ENCODE measurements around the gene SOBP.

Gene SOBP

DNA sequence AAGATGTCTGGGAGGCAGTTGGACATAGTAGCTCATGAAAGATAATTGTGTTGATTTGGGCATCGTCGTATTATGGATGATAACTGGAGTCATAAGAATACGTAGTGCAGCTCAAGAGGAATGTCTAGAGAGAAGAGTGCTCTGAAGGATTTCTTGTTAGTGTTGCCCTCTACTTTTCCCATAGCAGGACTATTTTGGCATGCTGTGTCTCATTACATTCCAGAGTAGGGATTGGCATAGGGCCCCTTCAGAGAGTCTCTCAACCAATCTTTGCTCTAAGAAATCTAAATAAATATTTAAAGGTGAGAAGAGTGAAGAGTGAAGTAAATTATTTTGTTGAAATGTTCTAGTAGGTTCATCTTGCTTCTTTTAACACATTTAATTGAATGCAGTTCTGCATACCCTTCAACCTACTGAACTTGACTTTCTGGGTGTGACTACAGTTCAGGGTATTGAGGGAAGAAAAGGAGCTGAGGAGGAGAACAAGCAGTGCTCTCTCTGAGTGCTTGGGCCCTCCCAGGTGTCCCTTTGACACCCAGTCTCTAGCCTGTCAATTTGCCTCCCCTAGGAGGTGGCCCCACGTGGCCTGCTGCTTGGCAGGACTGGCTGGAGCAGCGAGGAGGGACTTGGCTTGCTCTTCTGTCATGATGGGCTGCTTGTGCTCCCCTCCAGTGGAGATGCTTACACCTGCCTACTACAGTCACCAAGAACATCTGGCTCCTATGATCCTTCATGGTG lies 33.3 kb downstream of the SOBP start:
- no peak for DNase-seq (ENCODE audit: low read depth in 1 of 2, low spot score in 1 of 2)

DNA sequence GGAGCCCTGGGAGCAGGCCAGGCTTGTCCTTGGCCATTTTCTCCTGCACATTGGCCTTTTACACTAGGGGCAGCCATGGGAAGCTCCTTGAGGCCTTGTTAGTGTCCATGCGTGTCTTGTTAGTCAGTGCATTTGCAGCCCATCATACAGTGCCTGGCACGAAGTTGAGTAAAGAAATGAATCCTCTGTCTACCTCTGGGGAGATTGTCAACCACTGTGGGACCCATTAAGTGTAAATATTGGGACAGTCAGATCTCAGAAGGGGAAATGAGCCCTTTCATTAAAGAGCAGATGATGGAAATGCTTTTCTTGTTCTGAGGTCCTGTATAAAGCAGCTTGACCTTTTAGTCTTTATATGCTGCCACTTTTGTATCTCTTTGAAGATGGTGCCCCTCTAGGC lies 33.9 kb downstream of the SOBP start:
- no peak for DNase-seq (ENCODE audit: low read depth in 1 of 2, low spot score in 1 of 2)

DNA sequence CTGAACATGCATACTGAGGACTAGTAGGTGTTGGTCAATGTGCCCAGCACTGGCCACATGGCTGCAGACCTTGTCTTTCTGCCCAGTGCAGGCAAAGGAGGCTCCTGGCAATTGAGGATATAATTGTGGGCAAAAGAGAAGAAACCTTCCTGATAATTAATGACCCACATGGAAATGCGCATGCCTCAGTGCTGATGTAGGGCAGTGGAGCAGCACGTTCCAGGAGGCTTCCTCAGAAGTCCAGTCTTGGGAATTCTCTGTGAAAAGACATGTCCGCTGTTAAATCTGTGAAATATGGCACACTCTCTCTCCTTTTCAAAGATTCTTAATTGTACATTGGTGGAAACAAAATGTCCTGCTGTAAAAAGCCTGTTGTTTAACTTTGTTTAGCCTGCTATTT lies 34.7 kb downstream of the SOBP start:
- no peak for DNase-seq (ENCODE audit: low read depth in 1 of 2, low spot score in 1 of 2)

DNA sequence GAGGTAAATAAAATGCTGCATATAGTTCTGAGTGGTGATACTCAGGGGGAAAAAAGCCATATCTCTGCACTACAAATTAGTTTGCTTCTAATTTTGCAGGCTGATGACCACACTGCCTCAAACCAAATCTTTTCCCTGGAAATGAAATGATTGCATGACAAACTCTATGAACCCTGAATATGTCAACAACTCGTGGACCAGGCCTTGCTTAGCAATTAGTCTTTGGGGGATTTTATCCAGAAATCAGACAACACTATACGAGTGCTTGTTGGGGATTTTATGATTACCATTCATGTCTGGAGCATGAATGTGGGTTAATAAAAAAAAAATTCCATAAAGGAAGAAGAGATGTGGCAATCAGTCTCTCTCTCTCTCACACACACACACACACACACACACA lies 42.0 kb downstream of the SOBP start:
- DNase-seq (ENCODE audit: low read depth in 1 of 2, low spot score in 1 of 2) = no peak

DNA sequence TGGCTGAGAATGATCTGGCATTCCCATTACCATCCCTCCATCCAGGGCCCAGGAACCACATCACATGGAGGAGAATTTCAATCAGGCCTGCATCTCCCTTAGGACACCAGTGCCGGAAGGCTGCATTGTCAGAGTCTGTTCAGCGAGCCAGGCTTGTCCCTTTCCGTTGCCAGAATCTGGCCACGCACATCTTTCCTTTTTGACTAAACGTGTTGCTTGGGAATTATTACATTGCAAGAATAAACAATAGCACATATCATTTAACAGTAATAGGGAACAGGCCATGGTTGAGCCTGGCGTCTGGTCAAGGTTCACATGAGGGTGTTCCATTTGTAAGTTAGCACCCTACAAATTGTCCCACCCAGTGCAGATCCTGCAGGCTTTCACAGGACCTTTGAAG lies 42.8 kb downstream of the SOBP start:
- no peak for DNase-seq (ENCODE audit: low read depth in 1 of 2, low spot score in 1 of 2)

DNA sequence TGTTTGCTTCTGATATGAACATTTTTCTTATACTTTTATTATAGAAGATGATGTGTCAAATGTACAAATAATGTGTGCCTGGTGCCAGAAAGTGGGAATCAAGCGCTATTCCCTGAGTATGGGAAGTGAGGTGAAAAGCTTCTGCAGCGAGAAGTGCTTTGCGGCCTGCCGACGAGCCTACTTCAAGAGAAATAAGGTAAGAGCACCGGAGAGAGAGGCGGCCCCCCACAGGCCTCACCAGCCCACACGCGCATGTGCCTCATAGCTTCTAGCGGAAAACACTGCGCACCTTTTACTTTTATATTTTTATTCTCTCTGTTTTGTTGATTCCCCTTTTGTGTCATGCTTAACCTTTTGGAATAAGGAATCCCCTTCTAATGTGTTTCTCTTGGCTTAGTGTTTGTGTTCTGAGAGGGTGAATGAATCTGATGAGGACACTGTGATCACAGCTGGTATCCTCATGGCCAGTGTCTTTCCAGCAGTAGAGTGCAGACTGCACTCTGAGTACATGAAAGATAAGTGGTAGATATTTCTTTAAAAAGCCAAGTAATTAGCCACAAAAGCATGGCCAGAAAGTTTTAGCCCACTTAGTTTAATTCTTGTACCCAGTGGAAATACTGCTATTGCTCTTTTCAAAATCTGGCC lies 43.6 kb downstream of the SOBP start:
- no peak for DNase-seq (ENCODE audit: low read depth in 1 of 2, low spot score in 1 of 2)

DNA sequence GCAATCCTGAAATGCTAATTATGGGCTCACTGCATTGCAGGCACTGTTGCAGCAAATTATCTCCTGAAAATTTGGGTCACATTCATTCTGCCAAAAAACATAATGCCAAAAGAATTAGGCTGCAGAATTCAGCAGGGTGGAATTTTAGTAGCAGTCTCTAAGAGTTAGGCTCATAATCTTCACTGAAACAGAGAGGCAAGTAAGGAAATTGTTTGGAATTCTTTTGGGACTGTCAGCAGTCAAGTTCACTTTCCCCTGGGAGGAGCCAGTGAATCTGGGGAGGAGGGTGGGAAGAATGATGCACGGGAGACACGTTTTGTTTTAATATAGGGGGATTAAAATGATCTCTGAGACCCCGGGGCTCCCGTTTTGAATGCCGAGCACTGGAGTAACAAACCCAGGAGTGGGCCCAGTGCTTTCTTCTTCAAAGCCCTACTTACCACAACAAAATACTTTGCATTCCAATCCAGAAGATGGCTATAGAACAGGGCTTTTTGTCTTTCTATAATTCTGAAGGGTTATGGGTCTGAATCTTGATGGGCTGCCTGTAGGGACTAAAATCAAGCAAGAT lies 44.7 kb downstream of the SOBP start:
- no peak for DNase-seq (ENCODE audit: low read depth in 1 of 2, low spot score in 1 of 2)

DNA sequence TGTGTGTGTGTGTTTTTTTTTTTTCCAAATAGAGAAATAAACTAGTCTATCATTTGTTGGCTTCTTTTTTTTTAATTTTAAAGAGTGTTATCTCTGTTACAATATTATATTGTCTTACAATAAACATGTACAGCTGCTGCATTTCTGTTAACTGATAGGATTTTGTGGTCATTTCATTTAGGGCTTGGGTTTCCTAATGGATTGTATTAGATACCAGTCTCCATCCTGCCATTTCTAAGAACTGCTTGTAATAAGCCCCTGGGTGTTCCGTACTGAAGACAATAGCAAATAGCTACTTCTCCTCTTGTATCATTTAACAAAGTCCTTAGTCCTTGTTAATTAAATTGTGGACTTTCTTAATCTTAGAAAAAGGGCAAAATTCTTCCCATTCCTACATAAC lies 45.7 kb downstream of the SOBP start:
- DNase-seq (ENCODE audit: low read depth in 1 of 2, low spot score in 1 of 2) = no peak

DNA sequence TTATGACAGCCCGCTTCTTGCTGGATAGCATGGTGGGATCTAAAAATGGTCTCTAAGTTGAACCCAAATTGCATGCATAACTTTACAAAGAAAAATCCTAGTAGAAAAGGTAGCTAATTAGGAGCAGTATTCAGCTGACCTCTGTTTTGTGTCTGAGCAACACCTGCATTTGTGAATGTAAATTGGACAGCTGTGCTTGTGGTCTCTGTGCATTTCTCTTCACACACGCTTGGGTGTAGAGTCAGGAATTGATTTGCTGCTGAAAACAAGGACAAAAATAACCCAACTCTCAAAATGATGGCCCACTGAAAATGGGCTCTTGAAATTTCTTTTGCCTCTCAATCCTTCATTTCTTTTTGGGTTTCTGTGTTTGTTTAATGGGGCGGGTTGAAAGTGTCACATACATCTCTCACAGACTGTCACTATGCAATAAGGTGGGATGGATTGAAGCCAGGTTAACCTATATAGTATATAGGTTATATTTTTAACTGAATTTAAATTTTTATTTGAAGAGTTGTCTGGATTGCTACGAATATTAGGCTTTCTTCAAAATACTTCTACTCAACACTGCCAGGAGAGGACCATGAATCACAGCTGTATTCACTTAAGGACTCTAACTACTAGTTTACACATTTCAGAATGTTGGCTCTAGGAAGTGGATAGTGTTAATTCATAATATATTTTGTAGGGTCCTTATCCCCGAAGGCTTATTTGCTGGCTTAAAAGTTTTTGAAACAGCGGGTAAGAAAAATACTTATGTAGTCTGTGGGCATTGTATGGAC lies 46.5 kb downstream of the SOBP start:
- DNase-seq (ENCODE audit: low read depth in 1 of 2, low spot score in 1 of 2) = no peak

DNA sequence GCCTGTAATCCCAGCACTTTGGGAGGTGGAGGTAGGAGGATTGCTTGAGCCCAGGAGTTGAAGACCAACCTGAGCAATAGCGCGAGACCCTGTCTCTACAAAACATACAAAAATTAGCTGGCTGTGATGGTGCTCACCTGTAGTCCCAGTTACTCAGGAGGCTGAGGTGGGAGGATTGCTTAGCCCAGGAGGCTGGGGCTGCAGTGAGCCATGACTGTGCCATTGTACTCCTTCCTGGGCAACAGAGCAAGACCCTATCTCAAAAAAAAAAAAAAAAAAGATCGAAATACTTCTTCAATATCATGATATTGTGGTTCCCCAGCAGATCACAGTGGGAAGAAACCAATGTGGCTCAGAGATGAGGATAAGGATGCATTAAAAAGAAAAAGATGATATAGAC lies 47.6 kb downstream of the SOBP start:
- no peak for DNase-seq (ENCODE audit: low read depth in 1 of 2, low spot score in 1 of 2)

DNA sequence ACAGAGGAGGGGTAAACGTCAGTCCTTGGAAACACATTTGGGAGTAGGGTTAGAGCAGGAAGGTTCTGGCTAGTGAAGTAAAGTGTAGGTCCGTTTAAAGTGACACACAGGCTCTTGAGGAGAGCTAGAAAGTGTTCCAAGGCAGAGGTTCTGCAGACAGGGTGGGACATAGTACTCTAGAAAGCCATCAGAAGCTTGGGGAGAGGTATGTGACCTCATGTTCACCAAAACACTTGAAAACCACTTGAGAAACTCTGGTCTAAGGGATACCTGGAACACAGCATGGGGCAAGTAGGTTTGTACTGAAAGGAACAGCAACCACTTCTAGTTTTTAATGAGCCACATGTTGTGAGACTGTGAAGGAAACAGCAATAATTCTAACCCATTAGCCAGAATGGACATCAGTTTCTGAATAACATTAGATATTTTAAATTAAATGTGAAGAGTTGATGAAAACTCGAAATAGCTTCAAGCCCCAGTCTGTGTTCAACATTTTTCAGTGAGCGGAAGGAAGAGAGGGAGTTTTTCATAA lies 49.0 kb downstream of the SOBP start:
- DNase-seq (ENCODE audit: low read depth in 1 of 2, low spot score in 1 of 2) = no peak

DNA sequence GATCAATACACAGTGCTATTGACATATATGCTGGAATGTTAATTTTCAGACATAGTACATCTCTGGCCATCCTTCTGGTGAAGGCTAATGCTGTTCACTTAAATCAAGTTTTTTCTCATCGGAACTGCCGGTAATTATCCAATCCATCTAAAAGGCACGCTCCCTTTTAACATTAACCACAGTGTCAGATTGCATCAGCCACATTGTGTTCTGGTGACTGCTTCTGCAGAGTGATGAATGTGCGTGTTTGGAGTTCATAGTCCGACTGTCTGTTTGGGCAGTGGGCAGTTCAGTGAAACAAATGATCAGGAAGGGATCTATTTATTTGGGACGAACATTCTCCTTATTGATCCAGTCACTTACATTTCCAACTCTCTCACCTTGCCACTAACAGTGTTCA lies 49.5 kb downstream of the SOBP start:
- DNase-seq (ENCODE audit: low read depth in 1 of 2, low spot score in 1 of 2) = no peak

DNA sequence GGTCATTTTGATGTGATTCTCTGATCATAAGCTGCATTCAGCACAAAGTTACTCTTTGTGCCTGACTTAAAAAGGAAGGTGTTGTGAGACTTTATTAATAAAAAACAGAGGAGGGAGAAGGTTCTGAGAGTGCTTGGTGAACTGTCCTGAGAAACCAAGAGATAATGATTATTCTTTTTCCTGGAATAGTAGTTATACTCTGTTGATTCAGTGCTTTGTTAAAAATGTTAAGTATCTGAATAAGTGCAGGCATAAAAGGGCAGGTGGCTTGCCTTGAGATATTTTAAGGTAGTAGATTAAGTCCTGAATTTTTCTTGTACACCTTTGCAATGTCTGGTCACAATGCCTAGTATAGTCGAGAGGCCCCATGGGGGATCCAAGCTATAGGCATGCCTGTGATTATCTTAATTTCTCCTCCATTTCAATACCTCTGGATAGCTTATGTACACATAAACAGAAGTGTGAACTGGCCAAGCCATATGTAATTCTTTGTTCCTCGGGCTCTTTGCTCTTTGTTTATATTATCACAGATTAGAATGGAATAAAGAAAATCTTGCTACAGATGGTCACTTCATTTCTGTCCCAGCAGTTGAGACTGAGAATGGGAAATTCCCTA lies 50.0 kb downstream of the SOBP start:
- no peak for DNase-seq (ENCODE audit: low read depth in 1 of 2, low spot score in 1 of 2)

DNA sequence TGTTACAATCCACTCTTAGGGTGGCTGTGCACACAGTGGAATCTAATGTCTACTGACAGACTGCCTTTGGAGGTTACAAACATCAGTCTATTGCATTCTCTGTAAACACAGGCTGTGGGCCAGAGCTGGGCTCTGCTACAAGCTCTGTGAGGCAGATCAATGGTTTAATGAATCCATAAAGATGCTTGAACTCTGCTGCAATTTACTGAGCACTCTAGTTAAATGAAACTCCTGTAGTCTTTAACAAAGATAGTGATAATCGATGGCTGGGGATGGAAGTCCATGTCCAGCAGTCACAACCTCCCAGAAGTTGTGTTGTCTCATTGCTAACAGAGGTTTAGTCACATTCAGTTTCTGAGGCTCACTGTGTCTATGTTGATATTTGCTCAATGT lies 50.5 kb downstream of the SOBP start:
- DNase-seq (ENCODE audit: low read depth in 1 of 2, low spot score in 1 of 2) = no peak

DNA sequence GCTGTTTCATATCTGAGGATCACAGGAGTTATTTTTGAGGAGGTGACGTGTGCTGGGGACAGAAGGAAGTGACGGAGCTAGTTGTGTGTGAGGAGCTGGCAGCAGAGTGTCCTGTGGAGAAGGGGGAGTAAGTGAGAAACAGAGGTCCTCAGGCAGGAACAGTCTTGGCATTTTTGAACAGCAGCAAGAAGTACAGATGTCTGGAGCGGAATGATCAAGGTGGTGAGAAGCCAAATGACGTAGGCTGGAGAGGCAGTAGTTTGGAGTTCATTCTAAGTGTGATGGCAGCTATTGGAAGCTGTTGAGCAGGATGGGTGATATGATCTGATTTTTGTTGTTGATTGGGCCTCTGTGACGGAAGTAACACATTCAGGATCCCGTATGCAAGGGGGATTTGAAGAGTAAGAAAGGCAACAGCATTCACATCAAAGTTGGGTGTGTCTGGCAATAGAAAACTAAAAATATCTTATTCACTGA lies 52.3 kb downstream of the SOBP start:
- no peak for DNase-seq (ENCODE audit: low read depth in 1 of 2, low spot score in 1 of 2)

DNA sequence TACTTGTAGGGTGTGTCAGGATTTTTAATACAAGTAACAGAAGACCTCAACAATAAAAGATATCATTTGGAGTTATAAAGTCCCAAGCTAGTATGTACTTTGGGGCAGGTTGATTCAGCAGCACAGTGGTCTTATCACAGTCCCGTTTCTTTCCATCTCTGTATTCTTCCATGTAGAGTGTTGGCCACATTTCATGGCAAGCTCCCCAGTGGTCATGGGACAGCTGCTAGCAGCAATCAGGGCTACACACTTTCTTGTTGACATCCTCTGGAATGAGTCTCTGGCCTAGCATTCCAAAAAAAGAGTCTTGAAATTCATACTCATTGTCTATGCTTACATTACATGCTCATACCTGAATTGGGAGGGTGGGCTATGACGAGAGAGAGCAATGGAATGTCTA lies 53.2 kb downstream of the SOBP start:
- DNase-seq (ENCODE audit: low read depth in 1 of 2, low spot score in 1 of 2) = no peak

DNA sequence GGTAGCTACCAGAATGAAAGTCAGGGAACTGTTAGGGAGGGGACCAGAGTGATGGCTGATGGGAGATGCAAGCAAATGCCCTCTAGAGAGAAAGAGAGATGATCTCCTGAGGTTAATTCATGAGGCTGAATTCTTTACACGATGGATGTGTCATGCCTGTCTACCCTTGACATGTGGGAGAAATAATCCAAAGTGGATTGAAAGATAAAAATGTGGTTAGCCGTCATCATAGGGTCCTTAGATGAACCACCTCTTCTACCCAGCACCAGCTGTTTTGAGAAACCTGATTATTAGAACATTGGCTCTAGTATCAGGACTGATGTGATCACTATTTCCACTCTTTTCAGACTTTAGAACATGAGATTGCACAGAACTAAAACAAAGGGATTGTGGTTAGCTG lies 53.6 kb downstream of the SOBP start:
- DNase-seq (ENCODE audit: low read depth in 1 of 2, low spot score in 1 of 2) = no peak

DNA sequence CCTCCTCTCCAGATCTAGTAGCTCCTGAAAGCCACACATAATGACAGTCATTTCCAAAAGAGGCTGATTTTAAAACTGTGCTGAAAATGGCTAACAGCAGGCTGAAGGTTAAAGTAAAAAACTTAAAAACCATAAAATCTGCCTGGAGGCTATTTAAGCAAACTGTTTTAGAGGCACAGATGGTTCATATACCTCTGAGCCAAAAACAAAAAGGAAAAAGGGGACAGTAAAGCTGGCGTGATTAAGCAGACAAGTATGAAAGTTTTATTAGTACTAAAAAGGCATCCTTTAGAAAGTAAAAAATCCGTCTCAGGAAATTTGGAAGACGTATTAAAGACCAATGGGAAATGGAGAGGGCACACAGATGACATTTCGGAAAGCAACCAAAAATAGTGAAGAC lies 55.8 kb downstream of the SOBP start:
- no peak for DNase-seq (ENCODE audit: low read depth in 1 of 2, low spot score in 1 of 2)

DNA sequence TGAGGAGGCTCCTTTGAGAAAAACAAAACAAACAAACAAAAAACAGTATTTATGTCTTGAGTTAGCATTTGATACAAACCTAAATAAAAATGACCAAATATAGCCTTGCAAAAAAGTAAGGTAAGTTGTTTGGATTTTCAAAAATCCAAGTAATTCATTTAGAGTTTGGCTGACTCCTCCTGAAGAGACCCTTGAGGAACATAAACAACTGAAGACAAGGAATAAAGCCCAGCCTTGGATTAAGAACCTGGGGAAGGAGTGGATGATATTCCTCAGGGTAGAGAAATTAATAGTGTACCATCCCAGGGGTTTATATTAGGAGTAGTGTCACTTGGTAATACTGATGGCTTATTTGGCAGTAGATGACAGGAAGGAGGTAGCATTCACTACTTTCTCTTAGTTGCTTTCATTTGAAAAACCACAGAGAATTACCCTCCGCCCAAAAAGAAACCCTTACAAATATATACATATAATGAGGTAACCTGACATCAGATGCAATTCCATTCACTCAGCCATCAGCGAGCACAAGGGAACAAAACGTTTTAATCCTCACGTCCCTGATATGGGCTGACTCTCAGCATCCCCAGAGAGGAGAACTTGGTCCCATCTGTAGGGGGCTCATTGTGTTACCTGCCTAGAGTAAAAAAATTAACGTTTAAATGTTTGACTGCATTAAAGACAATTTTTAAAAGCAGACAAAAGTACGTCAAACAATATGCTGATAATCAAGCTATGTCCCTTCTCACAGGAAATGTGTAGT lies 57.0 kb downstream of the SOBP start:
- DNase-seq (ENCODE audit: low read depth in 1 of 2, low spot score in 1 of 2) = no peak

DNA sequence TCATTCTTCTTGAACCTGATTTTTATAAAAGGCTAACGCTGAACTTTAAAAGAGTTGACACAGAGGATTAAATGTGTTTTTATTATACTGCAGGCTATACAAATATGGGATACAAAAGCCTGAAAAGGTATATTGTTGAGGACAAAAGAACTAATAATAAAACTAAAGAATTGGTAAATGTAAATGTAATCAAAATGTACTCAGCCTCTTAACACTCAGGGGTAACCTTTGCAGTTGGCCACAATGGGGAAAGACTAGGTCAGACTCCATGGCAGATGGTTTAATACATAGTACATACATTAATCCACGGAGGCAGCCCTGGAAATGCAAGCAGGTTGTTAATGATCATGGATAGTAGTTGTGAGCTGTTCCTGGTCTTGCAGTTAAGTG lies 57.5 kb downstream of the SOBP start:
- no peak for DNase-seq (ENCODE audit: low read depth in 1 of 2, low spot score in 1 of 2)
